Stimulated activated CD8-positive, alpha-beta memory T cell treated with anti-CD3 and anti-CD28 coated beads, Interleukin-15, amount 100 ng/mL, for 24 hours (primary cell): Measurements from ENCODE around the gene DPYD.

Source experiments
- DNase-seq: peaks from one replicate; pipeline ENCODE4 v3.0.0-alpha.2; 2020; ENCODE audit warnings: low read depth

The DPYD gene

GRCh38 chr1:97433094-97433823 is 487.6 kb downstream of the DPYD start:
- no peak for DNase-seq

- DNase-seq: no peak
These were observed 493.5 kb downstream of the DPYD start for GRCh38 chr1:97427371-97427770.

- no peak for DNase-seq
These were observed 496.6 kb downstream of the DPYD start for GRCh38 chr1:97424209-97424608.

- DNase-seq: no peak
These were observed 497.4 kb downstream of the DPYD start for GRCh38 chr1:97423403-97423802.

- no peak for DNase-seq
These were observed 503.2 kb downstream of the DPYD start for GRCh38 chr1:97417661-97418060.

GRCh38 chr1:97414682-97415312 is 506.0 kb downstream of the DPYD start:
- DNase-seq: no peak

- no peak for DNase-seq
These were observed 508.1 kb downstream of the DPYD start for GRCh38 chr1:97412737-97413136.

- DNase-seq: no peak
These were observed 508.7 kb downstream of the DPYD start for GRCh38 chr1:97412166-97412565.

GRCh38 chr1:97396463-97396862 is 524.4 kb downstream of the DPYD start:
- no peak for DNase-seq

- no peak for DNase-seq
These were observed 528.1 kb downstream of the DPYD start for GRCh38 chr1:97392701-97393100.

- DNase-seq: no peak
These were observed 535.1 kb downstream of the DPYD start for GRCh38 chr1:97385536-97386277.

GRCh38 chr1:97384294-97384968 is 536.4 kb downstream of the DPYD start:
- DNase-seq: no peak

GRCh38 chr1:97383797-97384196 is 537.0 kb downstream of the DPYD start:
- DNase-seq: no peak

- no peak for DNase-seq
These were observed 538.6 kb downstream of the DPYD start for GRCh38 chr1:97382206-97382605.

- no peak for DNase-seq
These were observed 541.3 kb downstream of the DPYD start for GRCh38 chr1:97379387-97380075.

GRCh38 chr1:97378596-97378995 is 542.2 kb downstream of the DPYD start:
- no peak for DNase-seq

GRCh38 chr1:97377432-97378034 is 543.3 kb downstream of the DPYD start:
- DNase-seq: no peak

GRCh38 chr1:97373000-97373399 is 547.8 kb downstream of the DPYD start:
- DNase-seq: no peak

- DNase-seq: no peak
These were observed 548.3 kb downstream of the DPYD start for GRCh38 chr1:97372531-97372930.

- DNase-seq: no peak
These were observed 552.5 kb downstream of the DPYD start for GRCh38 chr1:97368296-97368695.

- DNase-seq: no peak
These were observed 553.9 kb downstream of the DPYD start for GRCh38 chr1:97366984-97367383.

GRCh38 chr1:97365026-97365425 is 555.8 kb downstream of the DPYD start:
- DNase-seq: no peak
